IMR-90 (cell line): ENCODE measurements around the gene SESN2. TPM values are rescaled to one million over a fixed set of nuclear protein-coding genes. Genes with fewer than 3 reads are reported as not detected.

Experiments used
- ATAC-seq: fragments of 200-7000 bp; cut with Tn5 transposase; 2 replicates; pipeline ENCODE4 v1.9.1; 2020; ENCODE audit warnings: low read depth, mild to moderate bottlenecking, moderate library complexity
- BruUV-seq: library from RNA; stranded (reverse); fragments of 400-500 nt; replicated peaks from 2 replicates; lab custom pipeline; 2021; lab: Mats Ljungman, UMichigan
- CTCF ChIA-PET: fragments of 300-600 bp; formaldehyde crosslinking; extraction: SDS; loops from one replicate; lab custom pipeline; 2021; ENCODE audit warnings: antibody characterized with exemption; lab: Yijun Ruan, JAX
- POLR2A ChIA-PET: fragments of 300-600 bp; sonication (Branson Sonifier 250); formaldehyde crosslinking; loops from one replicate; lab custom pipeline; 2022; ENCODE audit warnings: antibody characterized with exemption; ENCODE audit not compliant: unreplicated experiment; lab: Charles Lee
- DNase-seq: peaks from one replicate; pipeline ENCODE4 v3.0.0; 2013
- H2AFZ ChIP-seq: replicated peaks from 2 replicates; pipeline ENCODE3; 2013; ENCODE audit warnings: low read length, mild to moderate bottlenecking; ENCODE audit not compliant: poor library complexity
- H2AK5ac ChIP-seq: 2 replicates; pipeline ENCODE4 v1.6.1; 2013; ENCODE audit warnings: low read depth, low read length, inconsistent platforms
- H2AK9ac ChIP-seq: replicated peaks from 2 replicates; pipeline ENCODE3; 2013; ENCODE audit warnings: mild to moderate bottlenecking, low read depth, low read length, moderate library complexity; ENCODE audit not compliant: poor library complexity
- H2BK120ac ChIP-seq: 2 replicates; pipeline ENCODE4 v1.6.1; 2013; ENCODE audit warnings: low read depth, low read length, inconsistent platforms
- H2BK15ac ChIP-seq: 3 replicates; pipeline ENCODE4 v1.6.1; 2013; ENCODE audit warnings: low read depth, low read length, inconsistent platforms
- H2BK20ac ChIP-seq: 2 replicates; pipeline ENCODE4 v1.6.1; 2013; ENCODE audit warnings: low read depth, mild to moderate bottlenecking, inconsistent platforms, low read length, moderate library complexity
- H2BK5ac ChIP-seq: 2 replicates; pipeline ENCODE4 v1.6.1; 2013; ENCODE audit warnings: mild to moderate bottlenecking, low read depth, low read length, inconsistent platforms; ENCODE audit not compliant: poor library complexity, severe bottlenecking
- H3K14ac ChIP-seq: replicated peaks from 2 replicates; pipeline ENCODE4 v1.6.1; 2013; ENCODE audit warnings: low read depth, low read length, inconsistent platforms
- H3K18ac ChIP-seq: 2 replicates; pipeline ENCODE4 v1.6.1; 2013; ENCODE audit warnings: low read depth, low read length, control low read depth
- H3K23ac ChIP-seq: 2 replicates; pipeline ENCODE4 v1.6.1; 2013; ENCODE audit warnings: low read depth, low read length, inconsistent platforms
- H3K27ac ChIP-seq: 2 replicates; pipeline ENCODE4 v1.5.1; 2013; ENCODE audit warnings: mild to moderate bottlenecking, control low read depth, low read length; ENCODE audit not compliant: insufficient read depth
- H3K27me3 ChIP-seq: 2 replicates; pipeline ENCODE4 v1.6.1; 2013; ENCODE audit warnings: low read length; ENCODE audit not compliant: control insufficient read depth, insufficient read depth
- H3K36me3 ChIP-seq: 2 replicates; pipeline ENCODE4 v1.6.1; 2013; ENCODE audit warnings: low read length, mixed read lengths; ENCODE audit not compliant: control insufficient read depth, insufficient read depth
- H3K4ac ChIP-seq: 2 replicates; pipeline ENCODE4 v1.6.1; 2013; ENCODE audit warnings: low read depth, low read length, inconsistent platforms
- H3K4me1 ChIP-seq: 2 replicates; pipeline ENCODE4 v1.6.1; 2013; ENCODE audit warnings: low read length, mixed read lengths; ENCODE audit not compliant: control insufficient read depth, insufficient read depth
- H3K4me2 ChIP-seq: 2 replicates; pipeline ENCODE4 v1.6.1; 2013; ENCODE audit warnings: low read depth, mild to moderate bottlenecking, control low read depth, low read length, moderate library complexity
- H3K4me3 ChIP-seq: 2 replicates; pipeline ENCODE4 v1.5.1; 2013; ENCODE audit warnings: low read depth, mild to moderate bottlenecking, control low read depth, low read length, moderate library complexity; ENCODE audit not compliant: insufficient read depth
- H3K56ac ChIP-seq: 2 replicates; pipeline ENCODE4 v1.6.1; 2013; ENCODE audit warnings: low read length, inconsistent platforms; ENCODE audit not compliant: insufficient read depth; ENCODE audit errors: extremely low read depth
- H3K79me1 ChIP-seq, 2 experiments: 2 replicates each; pipeline ENCODE4 v1.6.1; 2013; ENCODE audit warnings: low read length in 2 of 2, inconsistent platforms in 1 of 2, low read depth in 1 of 2
- H3K9ac ChIP-seq: 2 replicates; pipeline ENCODE4 v1.6.1; 2013; ENCODE audit warnings: low read depth, low read length, control low read depth
- H3K9me1 ChIP-seq: 2 replicates; pipeline ENCODE4 v1.6.1; 2013; ENCODE audit warnings: low read length, inconsistent platforms; ENCODE audit not compliant: insufficient read depth
- H3K9me3 ChIP-seq: 2 replicates; pipeline ENCODE4 v1.6.1; 2013; ENCODE audit warnings: low read length; ENCODE audit not compliant: control insufficient read depth, insufficient read depth
- H4K20me1 ChIP-seq: 2 replicates; pipeline ENCODE4 v1.6.1; 2013; ENCODE audit warnings: low read length, inconsistent platforms; ENCODE audit not compliant: insufficient read depth
- H4K5ac ChIP-seq: 2 replicates; pipeline ENCODE4 v1.6.1; 2013; ENCODE audit warnings: mild to moderate bottlenecking, low read depth, low read length, control low read depth
- H4K8ac ChIP-seq, 2 experiments: 2 replicates each; pipeline ENCODE4 v1.6.1; 2013; ENCODE audit warnings: low read depth in 2 of 2, low read length in 2 of 2, control low read depth in 1 of 2, inconsistent platforms in 1 of 2
- H4K91ac ChIP-seq: 2 replicates; pipeline ENCODE4 v1.6.1; 2013; ENCODE audit warnings: low read depth, low read length, inconsistent platforms; ENCODE audit not compliant: insufficient read depth
- MAFK ChIP-seq: IDR thresholded peaks from 2 replicates; pipeline ENCODE4 v1.6.1; 2012; ENCODE audit warnings: low read depth, low read length, improper control_type of control experiment
- MAZ ChIP-seq: IDR thresholded peaks from 2 replicates; pipeline ENCODE4 v1.6.1; 2012; ENCODE audit warnings: low read depth, mild to moderate bottlenecking, low read length, improper control_type of control experiment, moderate library complexity, borderline replicate concordance
- WGBS, 2 experiments: methylation state at CpG; one replicate each; pipeline versions ENCODE4 v1.1.5 to v1.1.7; 2013; ENCODE audit warnings: missing lambda C conversion rate in 2 of 2; ENCODE audit not compliant: insufficient read length in 1 of 2; ENCODE audit errors: extremely low coverage in 2 of 2; 5-methylcytosine and 5-hydroxymethylcytosine counted together
- dilution Hi-C: fragments of 300-500 bp; cut with HindIII; formaldehyde crosslinking; loops from one replicate; pipeline ENCODE4 v1.14.3; 2018; ENCODE audit warnings: low sequenced_read_pairs; ENCODE audit not compliant: unreplicated experiment
- in situ Hi-C: fragments of 300-500 bp; cut with MboI; formaldehyde crosslinking; loops from 3 replicates; pipeline ENCODE4 v1.14.3; 2019; ENCODE audit warnings: low sequenced_read_pairs, inconsistent platforms, mixed read lengths
- intact Hi-C: fragments of 100-400 bp; cut with micrococcal nuclease; formaldehyde crosslinking; loops from 2 replicates; pipeline ENCODE4 v1.10.0; 2022
- polyA plus RNA-seq, 3 experiments: library from polyadenylated mRNA; depleted of rRNA; stranded (reverse); fragments of >200 nt; gene quantifications; 2 replicates each; pipeline ENCODE4 v1.2.3, GENCODE V29; 2012; ENCODE audit warnings: low replicate concordance in 1 of 3
- total RNA-seq: library from RNA; depleted of rRNA; stranded (reverse); fragments of >200 nt; gene quantifications from 2 replicates; pipeline ENCODE4 v1.2.3, GENCODE V29; 2012

The SESN2 gene
- total and polyA plus RNA-seq, 2 of the 4 experiments (the other 2 are of a cell fraction): 10.2 to 20.9 TPM

DNA sequence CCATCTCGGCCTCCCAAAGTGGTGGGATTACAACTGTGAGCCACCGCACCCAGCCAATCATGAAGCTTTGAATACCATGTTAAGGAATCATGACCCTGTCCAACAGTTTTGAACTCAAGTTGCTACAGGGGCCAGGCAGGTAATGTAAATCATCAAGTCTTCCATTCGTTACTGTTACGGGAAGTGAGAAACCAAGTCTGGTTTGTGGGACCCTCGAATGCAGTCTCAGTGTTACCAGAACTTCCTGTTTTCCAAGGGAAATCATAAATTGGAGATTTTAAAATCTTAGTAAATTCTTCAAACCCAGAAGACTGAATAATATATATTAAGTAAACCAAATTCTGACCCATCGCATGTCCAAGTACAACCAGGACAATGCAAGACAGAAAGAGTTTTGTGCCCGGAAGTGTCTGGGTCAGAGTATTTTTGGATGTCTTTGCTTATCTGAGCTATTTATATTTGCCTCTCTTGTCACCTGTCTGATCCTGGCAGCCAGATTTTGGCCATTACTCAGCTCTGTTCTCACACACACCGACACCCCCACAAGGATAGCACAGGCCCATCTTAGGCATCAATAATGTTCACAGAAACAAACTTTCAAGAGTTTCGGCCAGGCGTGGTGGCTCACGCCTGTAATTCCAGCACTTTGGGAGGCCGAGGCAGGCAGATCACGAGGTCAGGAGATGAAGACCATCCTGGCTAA is 14.6 kb upstream of the SESN2 start:
- no peak overlapping the region for H2AK5ac ChIP-seq
- 86% methylated on average over 5 of the region's 13 CpGs; no CpG with 5 or more reads in 1 of the 2 experiments for WGBS, 2 experiments
- no peak overlapping the region for H2BK120ac ChIP-seq
- H2BK15ac ChIP-seq: no peak overlapping the region
- H3K27me3 ChIP-seq: no peaks in the 10 kb centered on the region
- no peak overlapping the region for H2AFZ ChIP-seq
- H3K27ac ChIP-seq: no peak overlapping the region
- H3K4me1 ChIP-seq: peaks cover 14% of the 10 kb centered on the region
- no peak overlapping the region for H4K8ac ChIP-seq
- H3K18ac ChIP-seq: no peak overlapping the region
- no peaks in the 10 kb centered on the region for H3K36me3 ChIP-seq
- peaks cover 0 to 14% of the 10 kb centered on the region in 2 experiments; a peak in 2 of 4 replicates for H3K79me1 ChIP-seq
- H3K9me1 ChIP-seq: no peaks in the 10 kb centered on the region; the same call in none of the 2 replicates
- H2BK5ac ChIP-seq: no peak overlapping the region
- H2BK20ac ChIP-seq: no peak overlapping the region
- intact Hi-C loops: no loop called here
- no peak overlapping the region for H3K56ac ChIP-seq
- TF ChIP-seq MAZ (no peak), MAFK (no peak)
- no peaks in the 10 kb centered on the region for H4K20me1 ChIP-seq
- BruUV-seq: no TSS peak
- DNase-seq: no peak
- no peaks in the 10 kb centered on the region for H3K9me3 ChIP-seq
- in situ Hi-C loops: no loop called here
- H3K14ac ChIP-seq: no peak overlapping the region
- no peak for ATAC-seq
- ChIA-PET CTCF (interaction anchor here (0.7 kb wide), 1 partner anchor 555 kb away, joined by 3 read pairs; no protein-coding TSS in a partner anchor), POLR2A (no interaction called here)
- H3K9ac ChIP-seq: no peak overlapping the region
- dilution Hi-C loops: no loop called here
- no peak overlapping the region for H3K23ac ChIP-seq
- no peak overlapping the region for H3K4ac ChIP-seq
- no peak overlapping the region for H4K5ac ChIP-seq
- H4K91ac ChIP-seq: no peak overlapping the region
- no peak overlapping the region for H3K4me3 ChIP-seq
- H2AK9ac ChIP-seq: no peak overlapping the region
- H3K4me2 ChIP-seq: no peak overlapping the region
